ENCODE measurements around the gene WHRN.

DNA sequence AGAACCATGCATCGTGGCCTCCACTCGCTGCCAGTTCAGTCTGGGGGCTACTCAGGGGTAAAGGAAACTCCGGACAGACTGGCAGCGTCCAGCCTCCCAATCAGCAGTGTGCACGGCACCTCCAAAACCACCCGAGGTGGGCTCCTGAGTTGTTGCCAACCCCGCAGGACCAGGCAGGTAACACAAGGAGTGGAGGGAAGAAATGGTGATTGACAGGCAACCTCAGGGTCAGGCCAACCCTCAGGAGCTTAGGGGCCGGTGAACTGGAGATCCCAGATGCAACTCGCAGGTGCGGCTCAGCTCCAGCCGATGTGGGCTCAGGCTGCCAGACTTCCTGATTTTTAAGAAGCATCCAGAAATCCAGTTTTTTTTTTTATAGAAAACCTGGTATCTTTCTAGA lies 80.1 kb downstream of the WHRN start:
- TF ChIP-seq HCFC1 (IDR thresholded peaks at IDR 0.05; ENCODE audit: low read depth, low read length) (no peak), EP300 (IDR thresholded peaks at IDR 0.05; ENCODE audit: low read depth in 2 of 2, low read length in 2 of 2) (no peak), EP300 (CRISPR knock-in tag; IDR thresholded peaks at IDR 0.05; ENCODE audit: borderline replicate concordance) (no peak), CREB1 (IDR thresholded peaks at IDR 0.05) (no peak), CREB1 (CRISPR knock-in tag; IDR thresholded peaks at IDR 0.05) (no peak)

All from HepG2 (cell line).